Fibroblast of skin of back (primary cell): ENCODE results near the gene RAB1B.

Source experiments
- DNase-seq: peaks from one replicate; pipeline ENCODE4 v3.0.0-alpha.2; 2013

The RAB1B gene

DNA sequence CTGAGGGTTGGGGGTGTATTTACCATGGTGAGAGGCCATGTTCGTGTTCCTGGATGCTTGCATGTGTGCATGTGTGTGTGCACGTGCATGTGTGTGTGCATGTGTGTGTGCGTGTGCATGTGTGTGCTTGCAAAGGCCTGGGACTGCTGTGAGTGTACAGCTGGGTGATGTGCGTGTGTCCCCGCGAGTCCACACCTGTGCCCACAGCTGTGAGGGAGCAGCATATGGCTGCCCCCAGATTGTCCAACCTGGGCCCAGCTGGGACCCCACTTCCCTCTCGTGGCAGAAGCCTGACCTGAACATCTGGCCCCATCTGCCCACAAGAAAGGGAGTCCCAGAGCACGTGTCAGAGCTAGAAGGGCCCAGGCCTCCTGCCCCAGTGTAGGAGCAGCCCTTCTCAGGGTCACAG lies 56.8 kb downstream of the RAB1B start:
- DNase-seq, result no peak

DNA sequence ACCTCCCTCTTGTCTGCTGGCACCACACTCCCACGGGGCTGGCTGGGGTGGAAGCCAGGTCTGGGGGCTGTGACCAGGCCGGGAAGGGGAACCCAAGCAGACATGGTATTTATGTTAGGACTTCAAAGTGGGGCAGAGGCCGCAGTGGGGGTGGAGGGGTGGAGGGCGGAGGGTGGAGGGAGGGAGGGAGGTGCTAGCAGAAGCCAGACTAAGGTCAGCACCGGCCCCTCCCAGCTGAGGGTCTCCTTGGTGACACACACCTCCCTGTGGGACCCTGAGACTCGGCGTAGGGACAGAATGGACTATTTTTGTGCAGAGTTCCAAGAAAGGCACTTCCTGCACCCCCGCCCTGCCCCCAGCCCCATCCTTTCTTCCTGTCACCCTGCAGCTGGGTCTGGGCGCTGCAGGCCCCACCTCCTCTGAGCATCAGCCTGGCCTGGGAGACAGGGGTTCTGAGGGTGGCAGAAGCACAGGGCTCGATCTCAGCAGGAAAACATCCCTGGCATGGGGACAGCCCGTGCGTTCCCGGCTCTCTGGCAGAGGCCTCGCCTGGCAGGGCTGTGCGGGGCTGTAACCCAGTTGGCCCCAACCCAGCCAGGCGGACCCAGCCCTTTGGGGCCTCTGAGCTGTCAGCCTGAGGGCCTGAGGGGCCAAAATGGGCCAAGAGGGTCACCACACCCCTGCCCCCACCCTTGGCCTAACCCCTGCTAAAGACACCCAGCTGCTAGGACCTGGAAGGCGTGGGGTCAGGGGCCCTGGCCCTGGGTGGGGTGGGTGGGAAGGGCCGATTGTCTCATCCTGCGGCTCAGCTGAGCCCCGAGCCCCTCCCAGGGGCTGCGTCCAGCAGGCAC lies 58.0 kb downstream of the RAB1B start:
- peak; percentile 94 for DNase-seq
